Activated CD4-positive, alpha-beta memory T cell treated with anti-CD3 and anti-CD28 coated beads, Interleukin-2, amount 10 ng/mL, durations not matched to agents 7 days and 5 days (primary cell): ENCODE data around the gene DHRS7B. TPM values are rescaled to one million over a fixed set of nuclear protein-coding genes. Genes with fewer than 3 reads are reported as not detected.
"Not testable (repeated sequence)": the region's sequence is repeated elsewhere in the genome, so short reads cannot be mapped to it uniquely, and the experiment has no call there.

Experiments
- CTCF ChIA-PET: fragments of 350-600 bp; sonication (Branson Sonifier 250); formaldehyde crosslinking; loops from one replicate; lab custom pipeline; 2021; ENCODE audit warnings: antibody characterized with exemption, inconsistent platforms; lab: Charles Lee
- POLR2A ChIA-PET: fragments of 350-600 bp; sonication (Branson Sonifier 250); formaldehyde crosslinking; loops from one replicate; lab custom pipeline; 2021; ENCODE audit warnings: antibody characterized with exemption; lab: Charles Lee
- DNase-seq: peaks from one replicate; pipeline ENCODE4 v3.0.0-alpha.2; 2020
- H3K27ac Mint-ChIP-seq: one replicate; pipeline ENCODE4 v1.8.0; 2021; ENCODE audit warnings: mild to moderate bottlenecking, mixed read lengths
- H3K27me3 Mint-ChIP-seq: one replicate; pipeline ENCODE4 v1.8.0; 2021; ENCODE audit warnings: mixed read lengths
- H3K36me3 Mint-ChIP-seq: one replicate; pipeline ENCODE4 v1.8.0; 2021; ENCODE audit warnings: low read depth, mixed read lengths
- H3K4me1 Mint-ChIP-seq: one replicate; pipeline ENCODE4 v1.8.0; 2021; ENCODE audit warnings: mixed read lengths
- H3K4me3 Mint-ChIP-seq: one replicate; pipeline ENCODE4 v1.8.0; 2021; ENCODE audit warnings: mild to moderate bottlenecking, mixed read lengths
- H3K9me3 Mint-ChIP-seq: one replicate; pipeline ENCODE4 v1.8.0; 2021; ENCODE audit warnings: mixed read lengths
- total RNA-seq, 2 experiments: library from RNA; stranded (reverse); gene quantifications; one replicate each; pipeline ENCODE4 v1.2.3, GENCODE V29; 2021

DHRS7B gene
- total RNA-seq, 2 experiments from 2014 or later: 12.1 to 15.3 TPM

DNA sequence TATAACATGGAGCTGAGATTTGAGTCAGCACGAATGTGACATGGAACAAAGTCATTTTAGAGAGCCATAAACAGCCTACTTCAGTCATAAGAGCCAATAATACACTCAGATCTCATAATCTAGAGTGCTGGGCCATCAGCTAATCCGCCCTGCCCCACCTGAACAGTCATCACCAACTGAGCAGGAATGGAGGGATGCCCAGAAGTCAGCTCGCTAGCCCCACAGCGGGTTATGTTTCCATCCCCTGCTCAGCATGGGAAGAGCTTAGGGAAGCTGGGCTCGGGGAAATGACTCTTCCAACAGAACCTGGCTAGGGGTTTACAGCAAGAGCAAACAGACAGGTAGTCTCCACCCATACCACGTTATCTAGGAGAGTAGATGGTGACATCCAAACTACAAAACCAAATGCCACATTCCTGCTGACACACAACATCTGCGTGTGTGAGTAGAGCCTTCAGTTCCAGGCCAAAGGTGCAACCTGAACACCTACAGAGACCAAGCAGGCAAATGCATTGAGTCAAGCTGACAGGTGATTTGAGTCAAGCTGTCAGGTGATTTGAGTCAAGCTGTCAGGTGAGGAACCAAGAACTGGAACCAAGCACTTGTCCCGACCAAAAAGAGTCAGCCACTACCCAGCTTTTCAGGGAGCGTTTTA lies 85.2 kb downstream of the DHRS7B start:
- CTCF ChIA-PET: interaction anchor here (1.1 to 2.8 kb wide), 5 partner anchors 28 to 169 kb away, joined by 4 to 10 read pairs (median 5); partner anchors contain the start of gene USP22
- Mint-ChIP-seq H3K36me3 (peaks cover 25% of the 10 kb centered on the region), H3K9me3 (no peaks in the 10 kb centered on the region), H3K4me3 (peak overlapping the region; percentile 86), H3K27me3 (no peaks in the 10 kb centered on the region), H3K4me1 (peaks cover 52% of the 10 kb centered on the region), H3K27ac (no peak overlapping the region)
- no peak for DNase-seq
- POLR2A ChIA-PET: interaction anchor here (0.6 to 3.0 kb wide), 5 partner anchors 11 to 169 kb away, joined by 3 to 15 read pairs (median 6); partner anchors contain the start of genes NATD1 and USP22

DNA sequence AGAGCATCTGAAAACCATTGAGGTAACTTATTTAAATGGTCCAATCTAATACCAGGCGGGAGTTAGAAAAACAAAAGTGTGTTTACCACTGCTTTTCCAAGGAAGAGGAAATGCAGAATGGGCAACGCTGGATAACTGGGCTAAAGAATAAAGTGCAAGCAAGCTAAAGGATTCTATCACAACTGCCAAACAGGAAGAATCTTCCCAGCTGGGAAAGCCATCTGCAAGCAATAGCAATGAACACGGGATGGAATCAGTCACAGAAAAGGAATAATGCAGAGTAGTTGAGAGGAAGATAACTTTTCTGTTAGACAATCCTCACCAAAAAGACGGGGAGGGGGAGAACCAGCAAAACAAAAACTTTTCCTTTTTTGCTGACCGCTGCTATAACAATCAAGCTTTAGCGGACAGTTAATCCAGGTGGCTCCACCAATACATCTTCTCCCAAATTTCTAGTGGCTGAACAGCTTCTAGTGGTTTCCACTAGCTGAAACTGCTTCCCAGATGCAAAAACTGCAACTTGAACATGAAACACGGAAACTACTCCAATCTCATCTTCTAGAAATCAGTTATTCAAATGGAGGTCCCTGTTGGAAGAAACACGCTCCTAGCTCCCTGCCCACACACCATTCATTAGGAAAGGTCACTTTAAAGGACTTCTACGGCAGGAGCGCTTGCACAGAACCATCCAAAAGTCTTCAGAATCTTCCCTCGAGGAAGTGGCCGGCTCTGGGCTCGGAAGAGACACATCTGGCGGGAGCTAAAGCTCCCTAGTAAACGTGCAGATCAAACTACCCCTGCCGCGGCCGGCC lies 86.3 kb downstream of the DHRS7B start:
- Mint-ChIP-seq H3K36me3 (peaks cover 24% of the 10 kb centered on the region), H3K27ac (peak overlapping the region; percentile 81)

GRCh38 chr17:21213638-21214014 lies 86.9 kb downstream of the DHRS7B start:
- DNase-seq: no peak
- H3K4me1 Mint-ChIP-seq: peaks cover 64% of the 10 kb centered on the region
- POLR2A ChIA-PET: interaction anchor here (0.9 to 3.0 kb wide), 19 partner anchors 8 to 189 kb away, joined by 3 to 16 read pairs (median 5); partner anchors contain the start of genes DHRS7B, NATD1 and USP22

More for the DNA sequence above, 86.3 kb downstream of the DHRS7B start:
- H3K27me3 Mint-ChIP-seq: no peaks in the 10 kb centered on the region
- peaks cover 61% of the 10 kb centered on the region for H3K4me1 Mint-ChIP-seq
- H3K9me3 Mint-ChIP-seq: no peaks in the 10 kb centered on the region
- H3K4me3 Mint-ChIP-seq: peak overlapping the region; percentile 86
- DNase-seq: no peak
- POLR2A ChIA-PET: interaction anchor here (0.9 to 3.0 kb wide), 20 partner anchors 8 to 189 kb away, joined by 3 to 16 read pairs (median 5); partner anchors contain the start of genes DHRS7B, NATD1 and USP22
- CTCF ChIA-PET: interaction anchor here (0.6 to 2.8 kb wide), 9 partner anchors 19 to 170 kb away, joined by 3 to 10 read pairs (median 4); partner anchors contain the start of gene USP22

DNA sequence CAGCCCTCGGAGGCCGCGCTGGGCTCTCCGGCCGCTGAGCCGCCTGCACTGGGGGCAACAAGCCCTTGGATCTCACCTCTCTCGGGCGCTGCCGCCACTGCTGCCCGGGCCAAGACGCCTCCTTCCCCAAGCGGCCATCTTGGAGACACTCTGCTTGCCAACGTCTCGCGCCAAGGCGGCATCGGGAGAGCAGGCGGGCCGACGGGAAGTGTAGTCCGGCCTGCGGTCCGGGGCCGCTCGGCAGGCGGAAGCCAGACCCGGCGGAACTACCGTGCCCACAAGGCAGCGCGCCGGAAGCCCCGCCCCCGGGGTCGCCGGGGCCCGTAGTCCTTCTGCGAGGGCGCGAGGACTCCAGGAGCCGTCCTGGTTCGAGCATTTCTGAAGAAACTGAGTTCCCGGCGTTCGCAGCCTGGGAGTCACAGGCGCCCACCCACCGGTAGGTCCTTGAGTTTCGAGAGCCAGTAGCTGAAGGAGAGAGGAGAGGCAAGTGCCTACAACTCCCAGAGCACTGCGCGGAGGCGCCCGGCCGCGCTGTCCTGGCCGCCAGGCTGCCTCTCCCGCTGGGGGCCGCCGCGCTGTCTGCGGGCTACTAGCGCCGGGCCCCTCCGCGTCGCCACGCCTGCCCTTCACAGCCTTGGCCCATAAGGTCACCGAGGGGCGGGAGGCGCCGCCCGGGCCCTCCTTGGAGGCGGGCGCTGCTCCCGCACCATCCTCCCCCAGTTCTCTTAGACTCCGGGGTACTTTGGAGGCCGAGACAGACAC lies 87.4 kb downstream of the DHRS7B start, which contains the start of gene TMEM11:
TMEM11 (minus strand) TSS at position 147 of the 762 bp plus-strand sequence; CDS start at position 138, 9 bp downstream.
- ChIA-PET POLR2A (interaction anchor here (0.9 to 3.0 kb wide), 13 partner anchors 13 to 180 kb away, joined by 3 to 16 read pairs (median 6); partner anchors contain the start of genes DHRS7B, NATD1 and USP22), CTCF (interaction anchor here (0.6 to 2.8 kb wide), 7 partner anchors 65 to 171 kb away, joined by 3 to 10 read pairs (median 3); partner anchors contain the start of gene USP22)
- Mint-ChIP-seq H3K4me1 (peaks cover 66% of the 10 kb centered on the region), H3K27ac (peak within 1 kb of the TSS; percentile 81), H3K9me3 (no peaks in the 10 kb centered on the region), H3K27me3 (no peaks in the 10 kb centered on the region), H3K4me3 (peak within 1 kb of the TSS; percentile 86), H3K36me3 (peaks cover 15% of the 10 kb centered on the region)
- peak; percentile 96 for DNase-seq

More at GRCh38 chr17:21213638-21214014, 86.9 kb downstream of the DHRS7B start:
- Mint-ChIP-seq H3K36me3 (peaks cover 20% of the 10 kb centered on the region), H3K4me3 (peak overlapping the region; percentile 86), H3K27ac (peak overlapping the region; percentile 81), H3K9me3 (no peaks in the 10 kb centered on the region), H3K27me3 (no peaks in the 10 kb centered on the region)
- CTCF ChIA-PET: interaction anchor here (0.6 to 2.8 kb wide), 8 partner anchors 20 to 170 kb away, joined by 3 to 10 read pairs (median 4); partner anchors contain the start of gene USP22

GRCh38 chr17:21214777-21215541 lies 88.2 kb downstream of the DHRS7B start:
- Mint-ChIP-seq H3K9me3 (no peaks in the 10 kb centered on the region), H3K4me3 (peak overlapping the region; percentile 86), H3K27ac (peak overlapping the region; percentile 55), H3K4me1 (peaks cover 66% of the 10 kb centered on the region), H3K27me3 (no peaks in the 10 kb centered on the region), H3K36me3 (peaks cover 14% of the 10 kb centered on the region)
- ChIA-PET CTCF (interaction anchor here (0.6 to 1.0 kb wide), 4 partner anchors 41 to 1929 kb away, joined by 3 to 4 read pairs (median 3); no protein-coding TSS in a partner anchor), POLR2A (interaction anchor here (1.2 to 3.0 kb wide), 7 partner anchors 38 to 181 kb away, joined by 3 to 16 read pairs (median 12); partner anchors contain the start of genes DHRS7B, NATD1 and USP22)
- no peak for DNase-seq

DNA sequence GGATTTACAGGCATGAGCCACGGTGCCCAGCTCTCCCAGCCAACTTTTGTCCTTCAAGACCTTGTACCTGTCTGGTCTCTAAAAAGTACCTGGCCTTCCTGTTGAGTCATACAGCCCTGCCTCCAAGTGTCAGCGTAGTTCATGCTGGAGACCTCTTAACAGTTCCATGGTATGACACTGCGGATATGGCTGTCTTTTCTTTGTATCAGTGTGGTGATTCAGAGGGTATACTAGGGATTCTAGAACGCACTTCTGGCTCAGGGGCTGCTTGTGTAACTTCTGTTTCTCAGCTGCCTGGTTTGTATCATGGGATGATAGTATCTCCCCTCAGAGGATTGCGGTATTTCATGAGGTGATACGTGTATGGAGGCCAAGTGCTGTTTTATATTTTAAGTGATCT lies 89.2 kb downstream of the DHRS7B start:
- ChIA-PET CTCF (interaction anchor here (0.7 kb wide), 1 partner anchor 1059 kb away, joined by 3 read pairs; no protein-coding TSS in a partner anchor), POLR2A (interaction anchor here (1.6 kb wide), 1 partner anchor 52 kb away, joined by 3 read pairs; no protein-coding TSS in a partner anchor)
- Mint-ChIP-seq H3K9me3 (no peaks in the 10 kb centered on the region), H3K4me1 (peaks cover 58% of the 10 kb centered on the region), H3K4me3 (peak overlapping the region; percentile 86), H3K36me3 (peaks cover 13% of the 10 kb centered on the region), H3K27me3 (no peaks in the 10 kb centered on the region), H3K27ac (no peak overlapping the region)
- DNase-seq: no peak

- DNase-seq: no peak
- Mint-ChIP-seq H3K36me3 (peaks cover 24% of the 10 kb centered on the region), H3K27ac (no peak overlapping the region), H3K4me3 (no peak overlapping the region), H3K9me3 (no peaks in the 10 kb centered on the region), H3K4me1 (peaks cover 44% of the 10 kb centered on the region), H3K27me3 (no peaks in the 10 kb centered on the region)
- POLR2A ChIA-PET: interaction anchor here (1.3 kb wide), 1 partner anchor 118 kb away, joined by 3 read pairs; no protein-coding TSS in a partner anchor
- CTCF ChIA-PET: no interaction called here
Measured at GRCh38 chr17:21217346-21217745, 90.6 kb downstream of the DHRS7B start.

DNA sequence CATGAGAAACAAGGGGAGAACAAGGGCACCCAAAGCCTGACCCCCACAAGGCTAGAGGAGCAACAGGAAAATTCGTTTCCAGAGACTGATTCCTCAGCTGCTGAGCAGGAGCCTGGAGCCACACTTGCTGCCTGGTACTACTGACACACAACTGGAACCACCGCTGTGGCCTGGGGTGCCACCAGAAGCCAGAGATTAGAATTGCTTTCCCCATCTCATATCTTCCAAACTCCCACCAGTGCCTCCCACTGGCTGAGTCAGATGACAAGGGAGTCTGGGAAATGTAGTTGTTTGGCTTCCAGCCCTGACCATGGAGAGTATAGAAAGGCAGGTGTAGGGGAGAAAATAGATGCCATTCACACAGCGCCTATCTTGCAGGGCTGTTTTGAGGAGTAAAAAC lies 91.3 kb downstream of the DHRS7B start:
- ChIA-PET POLR2A (no interaction called here), CTCF (no interaction called here)

GRCh38 chr17:21218831-21219380 lies 92.1 kb downstream of the DHRS7B start:
- H3K27me3 Mint-ChIP-seq: no peaks in the 10 kb centered on the region
- DNase-seq: no peak
- peaks cover 32% of the 10 kb centered on the region for H3K36me3 Mint-ChIP-seq
- H3K9me3 Mint-ChIP-seq: no peaks in the 10 kb centered on the region
- H3K27ac Mint-ChIP-seq: no peak overlapping the region
- peaks cover 35% of the 10 kb centered on the region for H3K4me1 Mint-ChIP-seq
- POLR2A ChIA-PET: no interaction called here
- H3K4me3 Mint-ChIP-seq: no peak overlapping the region
- CTCF ChIA-PET: no interaction called here

More for the DNA sequence above, 91.3 kb downstream of the DHRS7B start:
- no peak for DNase-seq
- no peak overlapping the region for H3K4me3 Mint-ChIP-seq
- H3K9me3 Mint-ChIP-seq: no peaks in the 10 kb centered on the region
- peaks cover 31% of the 10 kb centered on the region for H3K36me3 Mint-ChIP-seq
- H3K4me1 Mint-ChIP-seq: peaks cover 37% of the 10 kb centered on the region
- H3K27me3 Mint-ChIP-seq: no peaks in the 10 kb centered on the region
- H3K27ac Mint-ChIP-seq: no peak overlapping the region

GRCh38 chr17:21223086-21223485 lies 96.3 kb downstream of the DHRS7B start:
- no peak overlapping the region for H3K27ac Mint-ChIP-seq
- H3K4me3 Mint-ChIP-seq: no peak overlapping the region
- ChIA-PET POLR2A (no interaction called here), CTCF (interaction anchor here (0.6 kb wide), 1 partner anchor 118 kb away, joined by 3 read pairs; no protein-coding TSS in a partner anchor)
- H3K4me1 Mint-ChIP-seq: peaks cover 4% of the 10 kb centered on the region
- DNase-seq: no peak
- H3K36me3 Mint-ChIP-seq: peaks cover 28% of the 10 kb centered on the region
- H3K27me3 Mint-ChIP-seq: no peaks in the 10 kb centered on the region
- H3K9me3 Mint-ChIP-seq: no peaks in the 10 kb centered on the region

- H3K4me1 Mint-ChIP-seq, POLR2A ChIA-PET, CTCF ChIA-PET: not testable (repeated sequence)
Measured at GRCh38 chr17:21227277-21227676, 100.5 kb downstream of the DHRS7B start.

More at GRCh38 chr17:21227277-21227676, 100.5 kb downstream of the DHRS7B start:
- not testable (repeated sequence) for DNase-seq, H3K9me3 Mint-ChIP-seq, H3K27ac Mint-ChIP-seq, H3K4me3 Mint-ChIP-seq, H3K27me3 Mint-ChIP-seq
- peaks cover 12% of the 10 kb centered on the region for H3K36me3 Mint-ChIP-seq
